Activated T-helper 1 cell treated with anti-CD3 and anti-CD28 coated beads, Interleukin-12 subunit alpha, Interleukin-12 subunit beta, Interleukin-2, Interleukin-4 antibody, amounts not matched to agents 30 ng/mL and 10 ng/mL and 1 ng/mL, durations not matched to agents 14 hours and 24 hours and 36 hours (primary cell): ENCODE data around the gene NOTCH4. TPM values are rescaled to one million over a fixed set of nuclear protein-coding genes. Genes with fewer than 3 reads are reported as not detected.

ENCODE experiments used
- DNase-seq: peaks from one replicate; pipeline ENCODE4 v3.0.0; 2021; ENCODE audit warnings: low spot score
- H3K27ac Mint-ChIP-seq: one replicate; pipeline ENCODE4 v1.8.0; 2021; ENCODE audit warnings: mild to moderate bottlenecking, mixed read lengths
- H3K27me3 Mint-ChIP-seq: one replicate; pipeline ENCODE4 v1.8.0; 2022; ENCODE audit warnings: mild to moderate bottlenecking, moderate library complexity, mixed read lengths; ENCODE audit not compliant: insufficient read depth
- H3K36me3 Mint-ChIP-seq: one replicate; pipeline ENCODE4 v1.8.0; 2021; ENCODE audit warnings: low read depth, mixed read lengths
- H3K4me1 Mint-ChIP-seq: one replicate; pipeline ENCODE4 v1.8.0; 2021; ENCODE audit warnings: low read depth, mixed read lengths
- H3K4me3 Mint-ChIP-seq: one replicate; pipeline ENCODE4 v1.8.0; 2021; ENCODE audit warnings: mild to moderate bottlenecking, moderate library complexity, mixed read lengths
- H3K9me3 Mint-ChIP-seq: one replicate; pipeline ENCODE4 v1.8.0; 2021; ENCODE audit warnings: mixed read lengths
- intact Hi-C: fragments of 100-400 bp; cut with micrococcal nuclease; formaldehyde crosslinking; loops from one replicate; pipeline ENCODE4 v1.15.1; 2024
- total RNA-seq: library from RNA; stranded (reverse); gene quantifications from 2 replicates; pipeline ENCODE4 v1.2.3, GENCODE V29; 2022

The NOTCH4 gene
- total RNA-seq, 1 donor from 2014 or later = 0.73 TPM

- Mint-ChIP-seq H3K4me1 (peaks cover 24% of the 10 kb centered on the region), H3K4me3 (no peak overlapping the region), H3K27me3 (peaks cover 46% of the 10 kb centered on the region), H3K9me3 (no peaks in the 10 kb centered on the region), H3K27ac (no peak overlapping the region), H3K36me3 (peaks cover 3% of the 10 kb centered on the region)
- DNase-seq = no peak
- intact Hi-C loops = no loop called here
Measured at GRCh38 chr6:32146287-32146686, 77.6 kb downstream of the NOTCH4 start.

Other genes starting within 250 kb of the NOTCH4 start
- 4.0 and 4.1 TPM in 2 replicates for gene C4A, start 242.0 kb downstream of the NOTCH4 start, total RNA-seq
- gene C4B, start 209.3 kb downstream of the NOTCH4 start, total RNA-seq = 4.1 and 4.7 TPM in 2 replicates
- 0.34 and 0.36 TPM in 2 replicates for gene CYP21A2, start 185.7 kb downstream of the NOTCH4 start, total RNA-seq
- gene TNXB, start 114.7 kb downstream of the NOTCH4 start, total RNA-seq = 2.0 and 4.4 TPM in 2 replicates
- 80.1 and 97.6 TPM in 2 replicates for gene ATF6B, start 95.8 kb downstream of the NOTCH4 start, total RNA-seq
- 4.8 and 6.0 TPM in 2 replicates for gene FKBPL, start 93.8 kb downstream of the NOTCH4 start, total RNA-seq
- 0.24 and 0.57 TPM in 2 replicates for gene PRRT1, start 72.1 kb downstream of the NOTCH4 start, total RNA-seq
- gene PPT2, start 69.9 kb downstream of the NOTCH4 start, total RNA-seq = 12.4 and 17.1 TPM in 2 replicates
- gene EGFL8, start 59.5 kb downstream of the NOTCH4 start, total RNA-seq = 8.3 and 9.1 TPM in 2 replicates
- gene AGPAT1, start 48.0 kb downstream of the NOTCH4 start, total RNA-seq = 34.5 and 35.6 TPM in 2 replicates
- 58.1 and 60.4 TPM in 2 replicates for gene RNF5, start 45.7 kb downstream of the NOTCH4 start, total RNA-seq
- gene AGER, start 39.8 kb downstream of the NOTCH4 start, total RNA-seq = 19.6 and 20.2 TPM in 2 replicates
- gene PBX2, start 33.9 kb downstream of the NOTCH4 start, total RNA-seq = 91.9 and 94.0 TPM in 2 replicates
- 82.5 and 84.7 TPM in 2 replicates for gene GPSM3, start 31.4 kb downstream of the NOTCH4 start, total RNA-seq
- not detected in 2 replicates for gene TSBP1, start 147.8 kb upstream of the NOTCH4 start, total RNA-seq
- not detected in 2 replicates for gene BTNL2, start 183.1 kb upstream of the NOTCH4 start, total RNA-seq
- gene HLA-DRA, start 215.8 kb upstream of the NOTCH4 start, total RNA-seq = 39.3 and 40.1 TPM in 2 replicates